LNCaP clone FGC (cell line): ENCODE results near the gene OR10T2.
"Not testable (repeated sequence)": the region's sequence is repeated elsewhere in the genome, so short reads cannot be mapped to it uniquely, and the experiment has no call there.

Experiments used
- DNase-seq: peaks from one replicate; pipeline ENCODE4 v3.0.0-alpha.2; 2011; ENCODE audit warnings: low read depth
- H3K4me3 ChIP-seq: 2 replicates; pipeline ENCODE4 v1.5.1; 2011; ENCODE audit warnings: mild to moderate bottlenecking, low read depth, low read length, control low read depth
- TF ChIP-seq, protein P1 (sequence below): IDR thresholded peaks from 2 replicates; pipeline ENCODE4 v1.5.1; 2012; ENCODE audit warnings: mild to moderate bottlenecking; ENCODE audit not compliant: control insufficient read depth, insufficient read depth; ENCODE audit errors: extremely low read depth

OR10T2 gene

DNA sequence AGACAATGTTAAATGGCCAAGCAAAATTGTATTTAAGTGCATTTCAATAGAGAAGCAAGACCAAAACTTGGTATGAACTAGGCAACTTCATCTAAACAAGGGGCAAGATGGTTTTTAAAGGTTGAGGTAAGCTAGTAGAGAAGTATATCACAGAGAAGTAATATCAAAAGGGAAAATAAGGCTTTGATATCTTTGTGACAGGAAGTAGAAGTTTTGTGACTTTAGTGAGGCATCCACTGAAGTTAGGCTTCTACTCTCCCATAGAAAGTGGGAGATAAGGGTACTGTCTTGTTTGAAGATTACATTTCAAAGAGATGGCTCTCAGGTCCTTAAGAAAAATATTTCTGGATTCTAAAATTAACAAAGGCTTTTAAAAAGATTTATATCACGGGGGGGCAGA is 8.9 kb downstream of the OR10T2 start:
- no peak for DNase-seq
- no peak overlapping the region for H3K4me3 ChIP-seq
- TF ChIP-seq, protein P1, sequence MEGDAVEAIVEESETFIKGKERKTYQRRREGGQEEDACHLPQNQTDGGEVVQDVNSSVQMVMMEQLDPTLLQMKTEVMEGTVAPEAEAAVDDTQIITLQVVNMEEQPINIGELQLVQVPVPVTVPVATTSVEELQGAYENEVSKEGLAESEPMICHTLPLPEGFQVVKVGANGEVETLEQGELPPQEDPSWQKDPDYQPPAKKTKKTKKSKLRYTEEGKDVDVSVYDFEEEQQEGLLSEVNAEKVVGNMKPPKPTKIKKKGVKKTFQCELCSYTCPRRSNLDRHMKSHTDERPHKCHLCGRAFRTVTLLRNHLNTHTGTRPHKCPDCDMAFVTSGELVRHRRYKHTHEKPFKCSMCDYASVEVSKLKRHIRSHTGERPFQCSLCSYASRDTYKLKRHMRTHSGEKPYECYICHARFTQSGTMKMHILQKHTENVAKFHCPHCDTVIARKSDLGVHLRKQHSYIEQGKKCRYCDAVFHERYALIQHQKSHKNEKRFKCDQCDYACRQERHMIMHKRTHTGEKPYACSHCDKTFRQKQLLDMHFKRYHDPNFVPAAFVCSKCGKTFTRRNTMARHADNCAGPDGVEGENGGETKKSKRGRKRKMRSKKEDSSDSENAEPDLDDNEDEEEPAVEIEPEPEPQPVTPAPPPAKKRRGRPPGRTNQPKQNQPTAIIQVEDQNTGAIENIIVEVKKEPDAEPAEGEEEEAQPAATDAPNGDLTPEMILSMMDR: no peak

DNA sequence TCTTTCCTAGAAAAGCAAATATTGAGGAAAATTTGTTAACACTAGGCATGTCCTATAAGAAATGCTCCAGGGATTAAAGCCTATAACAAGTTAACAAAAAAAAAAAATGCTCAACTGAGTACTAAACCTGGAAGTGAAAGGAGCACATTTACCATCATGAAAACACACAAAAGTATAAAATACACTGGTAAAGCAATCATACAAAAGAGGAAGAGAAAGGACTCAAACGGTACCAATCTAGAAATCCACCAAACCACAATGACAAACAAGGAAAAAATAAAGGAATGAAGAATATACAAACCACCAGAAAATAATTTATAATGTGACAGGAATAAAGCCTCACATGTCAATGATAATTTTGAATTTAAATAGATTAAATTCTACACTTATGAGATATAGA is 24.4 kb downstream of the OR10T2 start:
- DNase-seq: no peak
- no peak overlapping the region for H3K4me3 ChIP-seq
- TF ChIP-seq, protein P1: no peak

DNA sequence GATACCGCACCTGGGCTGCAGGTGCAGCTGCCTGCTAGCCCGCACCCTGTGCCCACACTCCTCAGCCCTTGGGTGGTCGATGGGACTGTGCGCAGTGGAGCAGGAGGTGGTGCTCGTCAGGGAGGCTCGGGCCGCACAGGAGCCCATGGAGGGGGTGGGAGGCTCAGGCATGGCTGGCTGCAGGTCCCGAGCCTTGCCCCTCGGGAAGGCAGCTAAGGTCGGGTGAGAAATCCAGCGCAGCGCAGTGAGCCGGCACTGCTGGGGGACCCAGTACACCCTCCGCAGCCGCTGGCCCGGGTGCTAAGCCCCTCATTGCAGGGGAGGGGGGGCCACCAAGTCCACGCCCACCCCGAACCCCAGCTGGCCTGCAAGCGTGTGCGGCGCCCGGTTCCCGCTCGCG is 25.2 kb downstream of the OR10T2 start:
- not testable (repeated sequence) for H3K4me3 ChIP-seq, DNase-seq

DNA sequence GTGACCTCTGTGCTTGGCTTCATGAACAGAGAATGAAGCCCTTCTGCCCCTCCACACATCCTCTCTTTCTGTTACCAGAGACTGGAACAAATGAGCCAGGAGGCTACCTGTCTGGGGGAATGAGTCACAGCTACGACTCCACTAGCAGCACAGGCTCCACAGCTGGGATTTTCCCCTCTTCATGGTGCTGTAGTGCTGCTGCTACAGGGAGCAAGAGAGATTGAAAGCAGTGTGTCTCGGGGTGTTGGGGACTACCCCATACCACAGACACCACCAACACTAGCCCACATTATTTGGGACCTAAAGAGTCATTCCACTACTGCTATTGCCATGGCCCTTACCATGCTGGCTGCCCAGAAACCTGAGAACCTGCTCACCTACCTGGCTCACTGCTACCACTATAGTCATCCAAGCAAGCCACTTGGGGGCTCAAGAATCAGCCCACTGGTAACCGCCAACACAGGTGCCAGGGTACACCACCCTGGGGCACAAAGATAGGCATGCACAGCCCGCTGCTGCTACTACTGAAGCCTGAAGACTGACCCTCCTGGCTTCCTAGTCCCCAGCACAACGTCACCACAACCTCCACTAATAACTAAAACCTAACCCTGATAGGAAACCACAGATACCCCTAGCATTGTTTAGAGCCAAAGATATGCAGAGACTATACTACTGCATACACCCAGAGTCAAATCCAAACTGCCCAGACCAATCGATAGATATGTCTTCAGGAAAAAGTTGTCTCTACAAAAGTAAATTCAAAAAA is 27.9 kb downstream of the OR10T2 start:
- H3K4me3 ChIP-seq: no peak overlapping the region
- TF ChIP-seq, protein P1: no peak
- DNase-seq: no peak

DNA sequence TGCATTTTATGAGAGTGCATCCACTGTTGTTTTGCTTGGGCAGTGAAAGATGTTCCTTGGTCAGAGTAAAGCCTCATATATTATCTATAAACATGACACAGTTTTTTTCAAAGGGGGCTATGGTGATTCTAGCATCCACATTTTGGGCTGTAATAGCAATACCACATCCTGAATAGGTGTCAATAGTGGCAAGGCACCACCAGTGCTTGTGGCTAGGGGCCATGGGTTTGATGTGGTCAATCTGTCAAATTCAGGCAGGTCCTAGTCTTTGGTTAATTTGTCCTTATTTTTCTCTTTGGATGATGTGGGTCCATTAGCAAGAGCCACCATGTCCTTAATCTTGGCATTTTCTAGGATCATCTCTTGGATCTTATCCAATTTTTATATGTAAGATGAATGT is 32.5 kb downstream of the OR10T2 start:
- H3K4me3 ChIP-seq: no peak overlapping the region
- no peak for DNase-seq
- TF ChIP-seq, protein P1: no peak

DNA sequence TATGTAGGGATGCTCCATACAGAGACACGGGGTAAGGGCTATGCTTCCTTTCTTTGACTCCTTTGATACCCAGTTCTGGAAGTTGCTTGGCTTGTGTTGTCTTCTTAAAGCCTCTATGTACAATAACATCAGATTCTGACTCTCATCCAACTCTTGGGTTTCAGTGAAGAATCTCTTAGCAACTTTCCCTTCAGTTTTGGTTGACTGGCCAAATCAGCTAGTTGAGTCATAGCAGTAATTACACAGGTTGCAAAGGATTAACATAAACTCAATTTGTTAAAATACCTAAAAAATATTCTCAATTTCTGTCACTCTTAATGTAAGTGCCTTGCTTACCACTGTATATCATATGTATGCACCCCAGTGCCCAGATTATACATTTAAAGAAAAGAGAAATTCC is 36.3 kb downstream of the OR10T2 start:
- TF ChIP-seq, protein P1: no peak
- H3K4me3 ChIP-seq: no peak overlapping the region
- DNase-seq: no peak

DNA sequence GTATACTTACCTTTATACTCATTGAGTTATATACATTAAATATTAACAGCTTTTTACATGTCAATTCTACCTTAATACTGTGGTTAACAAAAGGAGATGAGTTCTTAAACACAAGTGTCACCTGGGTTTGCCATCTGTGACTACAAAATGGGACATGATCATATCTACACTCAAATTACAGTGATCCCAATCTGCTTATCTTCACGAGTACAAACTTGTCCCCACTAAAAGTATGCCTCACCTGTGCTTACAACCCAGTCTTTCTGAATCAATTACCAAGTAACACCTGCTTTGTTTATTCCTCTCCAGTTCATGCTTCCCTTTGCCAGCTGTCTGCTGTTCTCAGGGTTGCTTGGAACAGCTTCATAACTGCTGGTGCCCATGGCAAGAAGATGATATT is 36.8 kb downstream of the OR10T2 start:
- TF ChIP-seq, protein P1: no peak
- no peak for DNase-seq
- no peak overlapping the region for H3K4me3 ChIP-seq

DNA sequence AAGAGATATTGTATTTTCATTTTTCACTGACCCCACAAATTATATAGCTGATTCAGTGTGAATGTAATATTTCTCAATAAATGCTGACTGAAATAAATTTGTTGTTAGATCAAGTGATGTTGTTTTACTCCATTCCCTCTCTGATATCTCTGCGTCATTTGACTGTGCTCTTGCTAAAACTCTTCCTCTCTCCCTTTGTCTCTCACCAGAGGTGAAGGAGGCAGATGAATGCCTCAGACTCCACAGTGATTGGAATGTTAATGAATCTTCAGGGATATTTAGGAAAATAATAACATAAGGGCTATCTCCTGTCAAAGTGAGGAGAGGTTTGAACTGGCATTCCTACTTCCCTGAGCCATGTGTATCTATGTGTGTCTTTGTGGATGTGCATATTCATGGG is 41.8 kb downstream of the OR10T2 start:
- H3K4me3 ChIP-seq: no peak overlapping the region
- DNase-seq: no peak
- TF ChIP-seq, protein P1: no peak
